GM23338 (cell line): ENCODE measurements around the gene EGFR. TPM values are rescaled to one million over a fixed set of nuclear protein-coding genes. Genes with fewer than 3 reads are reported as not detected.

ENCODE experiments used
- ATAC-seq: fragments of 200-7000 bp; cut with Tn5 transposase; 3 replicates; pipeline ENCODE4 v1.9.1; 2020
- DNase-seq: peaks from one replicate; pipeline ENCODE4 v3.0.0-alpha.2; 2015; ENCODE audit warnings: low spot score
- H2AFZ ChIP-seq: fragments of 200-600 bp; sonication (generic); 2 replicates; pipeline ENCODE4 v1.8.0; 2016; ENCODE audit warnings: antibody characterized with exemption, mild to moderate bottlenecking, moderate library complexity
- H3F3A ChIP-seq: fragments of 200-600 bp; sonication (generic); replicated peaks from 2 replicates; pipeline ENCODE4 v1.8.0; 2017; ENCODE audit warnings: antibody characterized with exemption, mixed run types, low read depth
- H3K27ac ChIP-seq: fragments of 200-600 bp; sonication (generic); 2 replicates; pipeline ENCODE4 v1.6.1; 2016; ENCODE audit warnings: low read depth
- H3K27me3 ChIP-seq: fragments of 200-600 bp; sonication (generic); 2 replicates; pipeline ENCODE4 v1.8.0; 2016; ENCODE audit warnings: mild to moderate bottlenecking, mixed run types, moderate library complexity; ENCODE audit not compliant: insufficient read depth
- H3K36me3 ChIP-seq: fragments of 200-600 bp; sonication (generic); 2 replicates; pipeline ENCODE4 v1.8.0; 2016; ENCODE audit warnings: mild to moderate bottlenecking; ENCODE audit not compliant: insufficient read depth
- H3K4me1 ChIP-seq: fragments of 200-600 bp; sonication (generic); 2 replicates; pipeline ENCODE4 v1.8.0; 2016; ENCODE audit warnings: mild to moderate bottlenecking, moderate library complexity; ENCODE audit not compliant: insufficient read depth
- H3K4me2 ChIP-seq: fragments of 200-600 bp; sonication (generic); 2 replicates; pipeline ENCODE4 v1.7.1; 2017; ENCODE audit warnings: mixed run types
- H3K4me3 ChIP-seq: fragments of 200-600 bp; sonication (generic); 2 replicates; pipeline ENCODE4 v1.6.1; 2016; ENCODE audit warnings: mixed run types
- H3K79me2 ChIP-seq: fragments of 200-600 bp; sonication (generic); replicated peaks from 2 replicates; pipeline ENCODE4 v1.8.0; 2017; ENCODE audit warnings: mild to moderate bottlenecking; ENCODE audit not compliant: insufficient read depth
- H3K9me2 ChIP-seq: fragments of 200-600 bp; sonication (generic); 2 replicates; pipeline ENCODE4 v1.8.0; 2017; ENCODE audit not compliant: insufficient read depth
- H4K20me1 ChIP-seq: fragments of 200-600 bp; sonication (generic); replicated peaks from 2 replicates; pipeline ENCODE4 v1.8.0; 2017; ENCODE audit warnings: mild to moderate bottlenecking; ENCODE audit not compliant: insufficient read depth
- H3K27ac Mint-ChIP-seq: 2 replicates; pipeline ENCODE4 v1.8.0; 2020; ENCODE audit warnings: inconsistent platforms, mild to moderate bottlenecking, moderate library complexity, mixed read lengths
- H3K27me3 Mint-ChIP-seq: 3 replicates; pipeline ENCODE4 v1.8.0; 2022; ENCODE audit warnings: low read depth, mild to moderate bottlenecking, moderate library complexity, mixed read lengths, inconsistent platforms; ENCODE audit not compliant: insufficient read depth, poor library complexity
- H3K36me3 Mint-ChIP-seq: 3 replicates; pipeline ENCODE4 v1.8.0; 2021; ENCODE audit warnings: low read depth, mild to moderate bottlenecking, inconsistent platforms, moderate library complexity, mixed read lengths
- H3K4me1 Mint-ChIP-seq: 3 replicates; pipeline ENCODE4 v1.8.0; 2020; ENCODE audit warnings: mild to moderate bottlenecking, inconsistent platforms, mixed read lengths
- H3K4me3 Mint-ChIP-seq: 3 replicates; pipeline ENCODE4 v1.8.0; 2021; ENCODE audit warnings: moderate library complexity, mild to moderate bottlenecking, inconsistent platforms, mixed read lengths
- H3K9me3 Mint-ChIP-seq: 3 replicates; pipeline ENCODE4 v1.8.0; 2020; ENCODE audit warnings: moderate library complexity, mild to moderate bottlenecking, inconsistent platforms, mixed read lengths
- ETS1 ChIP-seq: IDR thresholded peaks from 2 replicates; pipeline ENCODE4 v1.6.1; 2016; ENCODE audit warnings: antibody characterized with exemption
- EZH2 ChIP-seq: fragments of 200-600 bp; sonication (generic); IDR thresholded peaks from one replicate; pipeline ENCODE4 v1.8.0; 2017; ENCODE audit warnings: antibody characterized with exemption, mild to moderate bottlenecking, low read depth; ENCODE audit not compliant: unreplicated experiment
- JUNB ChIP-seq: IDR thresholded peaks from one replicate; pipeline ENCODE4 v1.6.1; 2016; ENCODE audit warnings: antibody characterized with exemption; ENCODE audit not compliant: unreplicated experiment
- NANOG ChIP-seq: IDR thresholded peaks from 2 replicates; pipeline ENCODE4 v1.6.1; 2016; ENCODE audit warnings: antibody characterized with exemption, borderline replicate concordance
- STAT1 ChIP-seq: IDR thresholded peaks from one replicate; pipeline ENCODE4 v1.6.1; 2016; ENCODE audit warnings: antibody characterized with exemption; ENCODE audit not compliant: unreplicated experiment
- ZNF114 ChIP-seq: fragments of 250-450 bp; sonication (Bioruptor Pico); IDR thresholded peaks from 2 replicates; pipeline ENCODE4 v1.5.0; 2020; ENCODE audit warnings: mild to moderate bottlenecking, moderate library complexity
- ZNF331 ChIP-seq: fragments of 250-450 bp; sonication (Bioruptor Pico); IDR thresholded peaks from 2 replicates; pipeline ENCODE4 v1.5.0; 2020; ENCODE audit warnings: low read depth, mild to moderate bottlenecking, moderate library complexity
- polyA plus RNA-seq: library from polyadenylated mRNA; unstranded; fragments of >200 nt; fragmentation: Nextera tagmentation; extraction: Ambion mirVana; gene quantifications from 2 replicates; pipeline ENCODE4 v1.2.1, GENCODE V29; 2016
- total RNA-seq: library from RNA; depleted of rRNA; stranded (reverse); fragments of >200 nt; shearing (Covaris generic); gene quantifications from 2 replicates; pipeline ENCODE4 v1.2.3, GENCODE V29; 2014
- TF ChIP-seq, protein P1 (sequence below), 2 experiments: fragments of 200-600 bp in 1 of 2; sonication (generic) in 1 of 2; conservative IDR thresholded peaks; 2 replicates each; pipeline versions ENCODE4 v1.5.1 to v1.6.1; 2016 to 2017; ENCODE audit warnings: antibody characterized with exemption in 2 of 2, low read depth in 2 of 2, mild to moderate bottlenecking in 2 of 2, moderate library complexity in 1 of 2
- TF ChIP-seq, protein P2 (sequence below): fragments of 250-450 bp; sonication (Bioruptor Pico); IDR thresholded peaks from 2 replicates; pipeline ENCODE4 v1.5.0; 2020; ENCODE audit warnings: mild to moderate bottlenecking, moderate library complexity

The EGFR gene
- total and polyA plus RNA-seq, 2 experiments from 2014 or later = 1.5 to 4.5 TPM

DNA sequence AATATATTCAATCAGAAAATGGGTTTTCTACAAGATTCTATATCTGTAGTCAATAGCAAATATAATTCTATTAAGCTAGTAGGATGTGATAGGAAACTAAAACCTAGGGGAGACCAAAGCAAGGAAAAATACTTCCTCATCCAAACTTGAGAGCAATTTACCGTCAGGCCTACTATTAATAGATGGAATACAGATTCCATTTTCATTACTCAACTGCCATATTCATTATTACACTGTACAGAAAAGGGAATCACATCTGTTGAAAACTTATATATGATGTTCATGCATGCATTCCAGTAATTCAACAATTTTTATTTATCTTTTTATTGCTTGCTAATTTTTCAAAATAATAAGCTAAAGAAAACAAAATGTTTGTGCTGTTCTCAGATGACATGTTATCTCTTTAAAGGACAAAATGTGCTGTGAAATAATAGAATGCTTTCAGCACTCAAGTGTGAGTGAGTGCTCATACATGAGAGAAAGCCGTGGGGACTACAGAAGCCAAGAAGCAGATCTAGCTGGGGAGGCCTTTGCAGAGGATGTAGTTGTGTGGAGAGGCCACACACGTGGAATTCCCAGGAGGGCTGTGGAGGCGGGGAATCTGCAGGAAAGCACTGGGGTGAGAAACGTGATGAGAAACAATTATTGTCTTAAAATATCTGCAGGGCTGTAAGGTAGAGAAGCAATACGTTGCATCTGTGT lies 110.0 kb downstream of the EGFR start (continued):
- TF ChIP-seq, protein P1, sequence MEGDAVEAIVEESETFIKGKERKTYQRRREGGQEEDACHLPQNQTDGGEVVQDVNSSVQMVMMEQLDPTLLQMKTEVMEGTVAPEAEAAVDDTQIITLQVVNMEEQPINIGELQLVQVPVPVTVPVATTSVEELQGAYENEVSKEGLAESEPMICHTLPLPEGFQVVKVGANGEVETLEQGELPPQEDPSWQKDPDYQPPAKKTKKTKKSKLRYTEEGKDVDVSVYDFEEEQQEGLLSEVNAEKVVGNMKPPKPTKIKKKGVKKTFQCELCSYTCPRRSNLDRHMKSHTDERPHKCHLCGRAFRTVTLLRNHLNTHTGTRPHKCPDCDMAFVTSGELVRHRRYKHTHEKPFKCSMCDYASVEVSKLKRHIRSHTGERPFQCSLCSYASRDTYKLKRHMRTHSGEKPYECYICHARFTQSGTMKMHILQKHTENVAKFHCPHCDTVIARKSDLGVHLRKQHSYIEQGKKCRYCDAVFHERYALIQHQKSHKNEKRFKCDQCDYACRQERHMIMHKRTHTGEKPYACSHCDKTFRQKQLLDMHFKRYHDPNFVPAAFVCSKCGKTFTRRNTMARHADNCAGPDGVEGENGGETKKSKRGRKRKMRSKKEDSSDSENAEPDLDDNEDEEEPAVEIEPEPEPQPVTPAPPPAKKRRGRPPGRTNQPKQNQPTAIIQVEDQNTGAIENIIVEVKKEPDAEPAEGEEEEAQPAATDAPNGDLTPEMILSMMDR (conservative IDR thresholded peaks at IDR 0.05; ENCODE audit: low read depth in 2 of 2) = no peak
- no peak for TF ChIP-seq ZNF114 (CRISPR knock-in tag)

DNA sequence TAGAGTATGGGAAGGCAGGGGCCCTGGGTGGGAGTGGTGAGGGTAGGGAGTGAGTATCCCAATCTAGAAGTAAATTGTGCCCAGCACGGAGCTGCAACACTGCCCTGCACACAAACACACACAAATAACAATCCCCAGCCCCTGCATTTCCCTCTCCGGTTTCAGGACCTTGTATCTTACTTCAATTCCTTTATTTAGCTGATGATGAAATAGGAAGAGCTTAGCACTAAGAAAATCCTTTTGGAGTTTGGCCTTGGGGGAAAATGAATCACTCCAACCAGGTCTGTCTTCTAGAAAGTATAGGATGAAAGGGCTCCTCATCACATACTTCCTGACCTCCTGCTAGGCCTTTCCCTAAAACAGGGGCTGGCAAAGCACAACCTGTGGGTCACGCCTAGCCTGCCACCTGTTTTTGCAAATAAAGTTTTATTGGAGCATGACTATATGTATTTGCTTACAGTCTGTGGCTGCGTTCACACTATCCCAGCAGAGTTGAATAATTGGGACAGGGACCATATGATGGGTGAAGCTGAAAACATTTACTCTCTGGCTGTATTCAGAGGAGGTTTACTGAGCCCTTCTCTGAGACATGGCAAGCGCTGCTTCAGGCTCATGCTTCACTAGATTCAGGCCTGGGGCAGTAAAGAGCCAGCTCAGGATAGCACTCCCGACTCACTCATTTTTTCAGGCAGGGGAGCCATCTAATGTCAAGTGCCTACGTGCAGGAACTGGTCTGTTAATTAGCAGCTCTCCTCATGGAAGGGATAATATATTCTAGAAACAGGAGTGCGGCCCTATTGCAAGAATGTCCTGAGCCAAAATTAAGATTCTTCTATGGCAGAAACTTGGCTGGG lies 111.0 kb downstream of the EGFR start:
- Histone ChIP-seq H3K79me2 (no peaks in the 10 kb centered on the region), H3K27ac (peak overlapping the region; percentile 45; the same call in 1 of the 2 replicates), H3K36me3 (no peaks in the 10 kb centered on the region), H3K4me2 (peak overlapping the region; percentile 23), H3K9me2 (peaks cover 3% of the 10 kb centered on the region; the same call in 1 of the 2 replicates), H3F3A (no peaks in the 10 kb centered on the region), H3K4me3 (no peak overlapping the region), H3K4me1 (peaks cover 17% of the 10 kb centered on the region), H4K20me1 (no peaks in the 10 kb centered on the region), H3K27me3 (no peaks in the 10 kb centered on the region), H2AFZ (no peak overlapping the region)
- ATAC-seq (peak; percentile 50), DNase-seq (no peak)
- Mint-ChIP-seq H3K4me1 (peaks cover 27% of the 10 kb centered on the region), H3K4me3 (no peak overlapping the region), H3K27me3 (peaks cover 2% of the 10 kb centered on the region), H3K36me3 (no peaks in the 10 kb centered on the region), H3K27ac (peak overlapping the region; percentile 74; the same call in 1 of the 2 replicates), H3K9me3 (no peaks in the 10 kb centered on the region)
- TF ChIP-seq, protein P2, sequence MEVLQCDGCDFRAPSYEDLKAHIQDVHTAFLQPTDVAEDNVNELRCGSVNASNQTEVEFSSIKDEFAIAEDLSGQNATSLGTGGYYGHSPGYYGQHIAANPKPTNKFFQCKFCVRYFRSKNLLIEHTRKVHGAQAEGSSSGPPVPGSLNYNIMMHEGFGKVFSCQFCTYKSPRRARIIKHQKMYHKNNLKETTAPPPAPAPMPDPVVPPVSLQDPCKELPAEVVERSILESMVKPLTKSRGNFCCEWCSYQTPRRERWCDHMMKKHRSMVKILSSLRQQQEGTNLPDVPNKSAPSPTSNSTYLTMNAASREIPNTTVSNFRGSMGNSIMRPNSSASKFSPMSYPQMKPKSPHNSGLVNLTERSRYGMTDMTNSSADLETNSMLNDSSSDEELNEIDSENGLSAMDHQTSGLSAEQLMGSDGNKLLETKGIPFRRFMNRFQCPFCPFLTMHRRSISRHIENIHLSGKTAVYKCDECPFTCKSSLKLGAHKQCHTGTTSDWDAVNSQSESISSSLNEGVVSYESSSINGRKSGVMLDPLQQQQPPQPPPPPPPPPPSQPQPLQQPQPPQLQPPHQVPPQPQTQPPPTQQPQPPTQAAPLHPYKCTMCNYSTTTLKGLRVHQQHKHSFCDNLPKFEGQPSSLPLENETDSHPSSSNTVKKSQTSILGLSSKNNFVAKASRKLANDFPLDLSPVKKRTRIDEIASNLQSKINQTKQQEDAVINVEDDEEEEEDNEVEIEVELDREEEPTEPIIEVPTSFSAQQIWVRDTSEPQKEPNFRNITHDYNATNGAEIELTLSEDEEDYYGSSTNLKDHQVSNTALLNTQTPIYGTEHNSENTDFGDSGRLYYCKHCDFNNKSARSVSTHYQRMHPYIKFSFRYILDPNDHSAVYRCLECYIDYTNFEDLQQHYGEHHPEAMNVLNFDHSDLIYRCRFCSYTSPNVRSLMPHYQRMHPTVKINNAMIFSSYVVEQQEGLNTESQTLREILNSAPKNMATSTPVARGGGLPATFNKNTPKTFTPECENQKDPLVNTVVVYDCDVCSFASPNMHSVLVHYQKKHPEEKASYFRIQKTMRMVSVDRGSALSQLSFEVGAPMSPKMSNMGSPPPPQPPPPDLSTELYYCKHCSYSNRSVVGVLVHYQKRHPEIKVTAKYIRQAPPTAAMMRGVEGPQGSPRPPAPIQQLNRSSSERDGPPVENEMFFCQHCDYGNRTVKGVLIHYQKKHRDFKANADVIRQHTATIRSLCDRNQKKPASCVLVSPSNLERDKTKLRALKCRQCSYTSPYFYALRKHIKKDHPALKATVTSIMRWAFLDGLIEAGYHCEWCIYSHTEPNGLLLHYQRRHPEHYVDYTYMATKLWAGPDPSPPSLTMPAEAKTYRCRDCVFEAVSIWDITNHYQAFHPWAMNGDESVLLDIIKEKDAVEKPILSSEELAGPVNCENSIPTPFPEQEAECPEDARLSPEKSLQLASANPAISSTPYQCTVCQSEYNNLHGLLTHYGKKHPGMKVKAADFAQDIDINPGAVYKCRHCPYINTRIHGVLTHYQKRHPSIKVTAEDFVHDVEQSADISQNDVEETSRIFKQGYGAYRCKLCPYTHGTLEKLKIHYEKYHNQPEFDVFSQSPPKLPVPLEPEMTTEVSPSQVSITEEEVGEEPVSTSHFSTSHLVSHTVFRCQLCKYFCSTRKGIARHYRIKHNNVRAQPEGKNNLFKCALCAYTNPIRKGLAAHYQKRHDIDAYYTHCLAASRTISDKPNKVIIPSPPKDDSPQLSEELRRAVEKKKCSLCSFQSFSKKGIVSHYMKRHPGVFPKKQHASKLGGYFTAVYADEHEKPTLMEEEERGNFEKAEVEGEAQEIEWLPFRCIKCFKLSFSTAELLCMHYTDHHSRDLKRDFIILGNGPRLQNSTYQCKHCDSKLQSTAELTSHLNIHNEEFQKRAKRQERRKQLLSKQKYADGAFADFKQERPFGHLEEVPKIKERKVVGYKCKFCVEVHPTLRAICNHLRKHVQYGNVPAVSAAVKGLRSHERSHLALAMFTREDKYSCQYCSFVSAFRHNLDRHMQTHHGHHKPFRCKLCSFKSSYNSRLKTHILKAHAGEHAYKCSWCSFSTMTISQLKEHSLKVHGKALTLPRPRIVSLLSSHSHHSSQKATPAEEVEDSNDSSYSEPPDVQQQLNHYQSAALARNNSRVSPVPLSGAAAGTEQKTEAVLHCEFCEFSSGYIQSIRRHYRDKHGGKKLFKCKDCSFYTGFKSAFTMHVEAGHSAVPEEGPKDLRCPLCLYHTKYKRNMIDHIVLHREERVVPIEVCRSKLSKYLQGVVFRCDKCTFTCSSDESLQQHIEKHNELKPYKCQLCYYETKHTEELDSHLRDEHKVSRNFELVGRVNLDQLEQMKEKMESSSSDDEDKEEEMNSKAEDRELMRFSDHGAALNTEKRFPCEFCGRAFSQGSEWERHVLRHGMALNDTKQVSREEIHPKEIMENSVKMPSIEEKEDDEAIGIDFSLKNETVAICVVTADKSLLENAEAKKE (CRISPR knock-in tag) = no peak
- TF ChIP-seq EZH2 = no peak
- TF ChIP-seq ETS1 = no peak
- TF ChIP-seq, protein P1 (conservative IDR thresholded peaks at IDR 0.05; ENCODE audit: low read depth in 2 of 2) = no peak
- TF ChIP-seq NANOG = no peak
- no peak for TF ChIP-seq ZNF331 (CRISPR knock-in tag)
- TF ChIP-seq JUNB = no peak
- TF ChIP-seq STAT1 = no peak
